Erythroblast (primary cell): ENCODE data around the gene RAB7A.

Experiments
- GATA1 ChIP-seq: IDR thresholded peaks from 2 replicates; pipeline ENCODE4 v1.6.1; 2011; ENCODE audit warnings: low read depth, mild to moderate bottlenecking, control low read depth, low read length, moderate library complexity
- POLR2A ChIP-seq: IDR thresholded peaks from 2 replicates; pipeline ENCODE4 v1.6.1; 2011; ENCODE audit warnings: mild to moderate bottlenecking, low read length

DNA sequence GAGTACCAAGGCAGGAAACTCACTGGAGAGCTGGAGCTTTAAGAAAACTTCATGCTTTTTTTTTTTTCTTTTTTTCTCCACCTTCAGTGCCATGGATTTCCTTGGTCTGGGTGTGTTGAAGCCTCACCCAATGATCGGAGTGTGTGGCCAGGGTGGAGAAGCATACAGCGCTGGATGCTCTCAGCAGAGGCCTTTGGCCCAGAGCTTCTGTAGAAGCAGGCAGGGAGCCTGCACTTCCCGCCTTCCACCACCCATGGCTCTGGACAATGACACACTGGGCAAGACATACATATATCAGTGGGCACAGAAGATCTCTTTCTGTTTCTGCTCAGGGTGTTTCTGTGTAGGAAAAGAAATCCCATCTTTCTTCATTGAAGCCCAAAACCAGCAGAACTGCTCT lies 97.6 kb downstream of the RAB7A start:
- TF ChIP-seq POLR2A (no peak), GATA1 (no peak)
